GM12878 (cell line): ENCODE measurements around the gene EIF3D. TPM values are rescaled to one million over a fixed set of nuclear protein-coding genes. Genes with fewer than 3 reads are reported as not detected.
A peak's percentile ranks its signal among the peaks of the same experiment; 100 is the strongest.

Experiments
- ATAC-seq: fragments of 200-7000 bp; cut with Tn5 transposase; 3 replicates; pipeline ENCODE4 v1.9.1; 2020; ENCODE audit warnings: mild to moderate bottlenecking, moderate library complexity
- BruUV-seq: library from RNA; stranded (reverse); fragments of 400-500 nt; replicated peaks from 2 replicates; lab custom pipeline; 2021; lab: Mats Ljungman, UMichigan
- CTCF ChIA-PET: fragments of 300-600 bp; sonication (Branson Sonifier 250); formaldehyde crosslinking; extraction: SDS; loops from one replicate; lab custom pipeline; 2021; ENCODE audit warnings: inconsistent platforms; lab: Yijun Ruan, JAX
- POLR2A ChIA-PET: fragments of 350-600 bp; formaldehyde crosslinking; extraction: SDS; loops from one replicate; lab custom pipeline; 2021; ENCODE audit warnings: inconsistent platforms; lab: Charles Lee
- RAD21 ChIA-PET: fragments of 300-600 bp; sonication (Branson Sonifier 250); formaldehyde crosslinking; loops from one replicate; lab custom pipeline; 2023; ENCODE audit warnings: antibody characterized with exemption; ENCODE audit not compliant: unreplicated experiment; lab: Charles Lee
- SMC1A ChIA-PET: fragments of 300-600 bp; sonication (Branson Sonifier 250); formaldehyde crosslinking; loops from one replicate; lab custom pipeline; 2023; ENCODE audit not compliant: unreplicated experiment, uncharacterized antibody; lab: Charles Lee
- DNase-seq: peaks from one replicate; pipeline ENCODE4 v3.0.0-alpha.2; 2011; ENCODE audit warnings: low read depth, low spot score
- FAIRE-seq: peaks from 3 replicates; lab custom pipeline; 2011; peaks lifted over from hg19 to GRCh38; lab: Jason Lieb, UNC
- H2AFZ ChIP-seq: 2 replicates; pipeline ENCODE4 v1.6.0; 2011; ENCODE audit warnings: low read depth, low read length, control low read depth; ENCODE audit not compliant: control insufficient read depth
- H3K27ac ChIP-seq: 2 replicates; pipeline ENCODE4 v1.5.1; 2011; ENCODE audit warnings: control low read depth; ENCODE audit not compliant: control insufficient read depth, insufficient read depth
- H3K27me3 ChIP-seq, 2 experiments: replicated peaks in 1 of 2; 2 replicates each; pipeline versions ENCODE4 v1.6.0 to v1.6.1; 2011; ENCODE audit warnings: low read length in 1 of 2; ENCODE audit not compliant: control insufficient read depth in 2 of 2, insufficient read depth in 2 of 2
- H3K36me3 ChIP-seq, 2 experiments: 2 replicates each; pipeline ENCODE4 v1.5.1; 2011; ENCODE audit warnings: low read length in 1 of 2; ENCODE audit not compliant: control insufficient read depth in 2 of 2, insufficient read depth in 2 of 2
- H3K4me1 ChIP-seq: 2 replicates; pipeline ENCODE4 v1.6.1; 2011; ENCODE audit warnings: mild to moderate bottlenecking, low read length, moderate library complexity, mixed read lengths; ENCODE audit not compliant: control insufficient read depth, insufficient read depth
- H3K4me2 ChIP-seq: 2 replicates; pipeline ENCODE4 v1.6.0; 2011; ENCODE audit warnings: control low read depth; ENCODE audit not compliant: control insufficient read depth, insufficient read depth
- H3K4me3 ChIP-seq: fragments of 200-600 bp; sonication (generic); 2 replicates; pipeline ENCODE4 v1.5.1; 2016
- H3K79me2 ChIP-seq: 2 replicates; pipeline ENCODE4 v1.6.0; 2011; ENCODE audit warnings: low read length; ENCODE audit not compliant: control insufficient read depth, insufficient read depth
- H3K9ac ChIP-seq: 2 replicates; pipeline ENCODE4 v1.8.0; 2011; ENCODE audit warnings: low read length, control low read depth, mixed read lengths; ENCODE audit not compliant: control insufficient read depth, insufficient read depth
- H3K9me3 ChIP-seq: replicated peaks from 3 replicates; pipeline ENCODE4 v1.5.1; 2011; ENCODE audit warnings: mild to moderate bottlenecking, low read length; ENCODE audit not compliant: control insufficient read depth, insufficient read depth
- H4K20me1 ChIP-seq: 2 replicates; pipeline ENCODE4 v1.6.0; 2011; ENCODE audit not compliant: control insufficient read depth, insufficient read depth
- CREB1 ChIP-seq: IDR thresholded peaks from 2 replicates; pipeline ENCODE4 v1.6.1; 2012; ENCODE audit warnings: low read depth, mild to moderate bottlenecking, inconsistent platforms
- SRF ChIP-seq, 2 experiments: IDR thresholded peaks; 2 replicates each; pipeline ENCODE4 v1.6.1; 2011; ENCODE audit warnings: low read depth in 2 of 2, low read length in 2 of 2, mild to moderate bottlenecking in 1 of 2, moderate library complexity in 1 of 2
- TCF12 ChIP-seq: IDR thresholded peaks from 2 replicates; pipeline ENCODE4 v1.6.1; 2011; ENCODE audit warnings: low read depth, mild to moderate bottlenecking, low read length
- WGBS: methylation state at CpG from one replicate; pipeline ENCODE4 v1.1.6; 2016; ENCODE audit warnings: low lambda C conversion rate; ENCODE audit not compliant: insufficient replicate concordance, insufficient coverage; ENCODE audit errors: missing lambda C conversion rate; 5-methylcytosine and 5-hydroxymethylcytosine counted together
- in situ Hi-C: fragments of 300-500 bp; cut with MboI; formaldehyde crosslinking; loops from 9 replicates; pipeline ENCODE4 v1.14.3; 2018; ENCODE audit warnings: mixed read lengths
- intact Hi-C: fragments of 100-400 bp; cut with micrococcal nuclease; formaldehyde crosslinking; loops from one replicate; pipeline ENCODE4 v1.14.2; 2022; ENCODE audit not compliant: unreplicated experiment
- polyA plus RNA-seq, 11 experiments: library from polyadenylated mRNA; depleted of rRNA in 4 of 11; unstranded in 6 of 11; stranded (reverse) in 5 of 11; fragments of >200 nt; fragmentation: Nextera tagmentation in 4 of 11; fragmentation: Illumina TruSeq in 1 of 11; extraction: Ambion mirVana in 4 of 11; extraction: Trizol in 1 of 11; gene quantifications; 1 replicate in 1 of 11; 2 replicates in 10 of 11; pipeline versions ENCODE4 v1.2.1 to v1.2.3, GENCODE V29; 2011 to 2016; ENCODE audit warnings: inconsistent platforms in 2 of 11, missing spikeins in 2 of 11, low read depth in 1 of 11
- total RNA-seq, 4 experiments: library from RNA; depleted of rRNA in 3 of 4; stranded (reverse); fragments of >200 nt in 3 of 4; fragmentation: Illumina TruSeq in 1 of 4; extraction: Trizol in 1 of 4; gene quantifications; 2 replicates each; pipeline versions ENCODE4 v1.2.1 to v1.2.3, GENCODE V29; 2013 to 2021
- TF ChIP-seq, protein P1 (sequence below): fragments of 450-650 bp; IDR thresholded peaks from 2 replicates; pipeline ENCODE4 v1.6.1; 2017; ENCODE audit warnings: mild to moderate bottlenecking, moderate library complexity
- TF ChIP-seq, protein P2 (sequence below): fragments of 450-650 bp; IDR thresholded peaks from 2 replicates; pipeline ENCODE4 v1.6.1; 2016; ENCODE audit warnings: mild to moderate bottlenecking, moderate library complexity, borderline replicate concordance
- TF ChIP-seq, protein P3 (sequence below), 3 experiments: IDR thresholded peaks in 2 of 3; conservative IDR thresholded peaks in 1 of 3; 2 replicates each; pipeline ENCODE4 v1.5.1; 2011; ENCODE audit warnings: low read depth in 3 of 3, low read length in 3 of 3, mild to moderate bottlenecking in 3 of 3, control low read depth in 2 of 3, moderate library complexity in 2 of 3, inconsistent platforms in 1 of 3, mixed read lengths in 1 of 3; ENCODE audit not compliant: control insufficient read depth in 2 of 3, insufficient read depth in 1 of 3; ENCODE audit errors: extremely low read depth in 1 of 3
- TF ChIP-seq, protein P4 (sequence below): IDR thresholded peaks from 2 replicates; pipeline ENCODE4 v1.6.1; 2011; ENCODE audit warnings: borderline replicate concordance, low read depth, mild to moderate bottlenecking, moderate library complexity, mixed read lengths, low read length; ENCODE audit not compliant: insufficient read depth; ENCODE audit errors: extremely low read length

The EIF3D gene
- total and polyA plus RNA-seq, 10 of the 15 experiments (the other 5 are each of a cell fraction or from before 2014, with no cell fraction given) = 240 to 558 (median 420) TPM

DNA sequence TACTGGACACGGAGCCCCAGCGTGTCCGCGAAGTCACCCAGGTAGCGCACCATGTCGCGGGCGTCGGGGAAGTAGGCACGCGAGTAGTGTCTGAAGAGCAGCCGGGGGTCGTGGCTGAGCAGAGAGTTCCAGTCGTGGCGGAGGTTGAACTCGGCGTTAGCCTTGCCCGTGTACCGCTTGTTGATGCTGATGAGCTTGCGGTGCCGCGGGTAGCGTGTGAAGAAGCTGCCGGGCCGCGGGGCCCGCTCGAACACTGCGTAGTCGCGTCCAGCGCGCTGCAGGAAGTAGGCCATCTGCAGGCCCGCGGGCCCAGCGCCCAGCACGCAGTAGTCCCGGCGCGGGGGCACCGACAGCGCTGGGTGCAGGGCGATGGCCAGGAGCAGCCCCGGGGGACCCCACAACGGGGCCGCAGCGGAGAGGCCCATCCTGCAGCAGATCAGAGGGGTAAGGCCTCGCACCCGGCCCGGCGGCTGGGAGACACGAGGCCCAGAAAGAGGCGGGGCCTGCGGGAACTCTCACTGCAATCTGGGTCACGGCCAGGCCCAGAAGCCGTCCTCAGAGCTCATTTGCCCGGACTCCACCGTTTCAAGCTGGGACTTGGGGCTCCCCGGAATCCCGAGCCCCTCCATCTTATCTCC, 22.8 kb downstream of the EIF3D start (continued):
- TF ChIP-seq, protein P1, sequence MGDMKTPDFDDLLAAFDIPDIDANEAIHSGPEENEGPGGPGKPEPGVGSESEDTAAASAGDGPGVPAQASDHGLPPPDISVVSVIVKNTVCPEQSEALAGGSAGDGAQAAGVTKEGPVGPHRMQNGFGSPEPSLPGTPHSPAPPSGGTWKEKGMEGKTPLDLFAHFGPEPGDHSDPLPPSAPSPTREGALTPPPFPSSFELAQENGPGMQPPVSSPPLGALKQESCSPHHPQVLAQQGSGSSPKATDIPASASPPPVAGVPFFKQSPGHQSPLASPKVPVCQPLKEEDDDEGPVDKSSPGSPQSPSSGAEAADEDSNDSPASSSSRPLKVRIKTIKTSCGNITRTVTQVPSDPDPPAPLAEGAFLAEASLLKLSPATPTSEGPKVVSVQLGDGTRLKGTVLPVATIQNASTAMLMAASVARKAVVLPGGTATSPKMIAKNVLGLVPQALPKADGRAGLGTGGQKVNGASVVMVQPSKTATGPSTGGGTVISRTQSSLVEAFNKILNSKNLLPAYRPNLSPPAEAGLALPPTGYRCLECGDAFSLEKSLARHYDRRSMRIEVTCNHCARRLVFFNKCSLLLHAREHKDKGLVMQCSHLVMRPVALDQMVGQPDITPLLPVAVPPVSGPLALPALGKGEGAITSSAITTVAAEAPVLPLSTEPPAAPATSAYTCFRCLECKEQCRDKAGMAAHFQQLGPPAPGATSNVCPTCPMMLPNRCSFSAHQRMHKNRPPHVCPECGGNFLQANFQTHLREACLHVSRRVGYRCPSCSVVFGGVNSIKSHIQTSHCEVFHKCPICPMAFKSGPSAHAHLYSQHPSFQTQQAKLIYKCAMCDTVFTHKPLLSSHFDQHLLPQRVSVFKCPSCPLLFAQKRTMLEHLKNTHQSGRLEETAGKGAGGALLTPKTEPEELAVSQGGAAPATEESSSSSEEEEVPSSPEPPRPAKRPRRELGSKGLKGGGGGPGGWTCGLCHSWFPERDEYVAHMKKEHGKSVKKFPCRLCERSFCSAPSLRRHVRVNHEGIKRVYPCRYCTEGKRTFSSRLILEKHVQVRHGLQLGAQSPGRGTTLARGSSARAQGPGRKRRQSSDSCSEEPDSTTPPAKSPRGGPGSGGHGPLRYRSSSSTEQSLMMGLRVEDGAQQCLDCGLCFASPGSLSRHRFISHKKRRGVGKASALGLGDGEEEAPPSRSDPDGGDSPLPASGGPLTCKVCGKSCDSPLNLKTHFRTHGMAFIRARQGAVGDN = no peak

DNA sequence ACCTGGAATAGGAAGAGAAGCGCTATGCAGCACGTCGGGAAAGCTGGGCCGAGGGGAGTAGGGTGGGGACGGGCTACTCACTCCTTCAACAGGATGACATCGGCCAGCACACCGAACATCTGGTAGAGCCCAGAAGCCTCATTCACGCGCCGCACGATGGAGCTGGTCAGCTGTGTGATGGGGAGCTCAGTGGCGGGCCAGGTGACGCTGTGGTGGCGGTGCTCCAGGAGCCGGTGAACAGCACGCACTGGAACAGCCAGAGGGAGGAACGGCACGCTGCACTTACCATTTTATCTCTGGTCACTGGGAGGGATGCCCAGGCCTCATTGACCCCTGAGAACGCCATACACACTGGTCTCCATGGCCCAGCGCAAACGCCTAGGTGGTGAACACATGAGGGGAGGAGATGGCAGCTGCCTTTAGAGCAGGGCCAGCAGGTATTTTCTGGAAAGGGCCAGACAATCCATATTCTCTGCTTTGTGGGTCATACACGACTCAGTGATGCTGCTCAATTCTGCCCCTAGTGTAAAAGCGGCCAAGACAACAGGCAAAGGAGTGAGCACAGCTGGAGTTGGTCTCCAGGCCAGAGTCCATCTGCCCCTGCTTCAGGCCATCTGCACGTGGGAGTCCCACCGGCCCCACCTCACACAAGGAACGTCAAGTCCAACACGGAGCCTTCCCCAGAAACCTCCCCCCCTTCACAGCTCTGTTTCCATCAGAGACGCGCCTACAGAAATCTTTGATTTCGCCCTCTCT, 30.9 kb downstream of the EIF3D start:
- H3K27me3 ChIP-seq = no peaks in the 10 kb centered on the region
- DNase-seq (no peak), FAIRE-seq (no peak), ATAC-seq (no peak)
- in situ Hi-C loops (no loop called here), intact Hi-C loops (no loop called here)
- POLR2A ChIA-PET = no interaction called here
- H3K4me3 ChIP-seq = no peak overlapping the region
- CTCF ChIA-PET = no interaction called here
- SMC1A ChIA-PET = no interaction called here
- no peaks in the 10 kb centered on the region for H3K79me2 ChIP-seq
- H3K9me3 ChIP-seq = no peaks in the 10 kb centered on the region
- no peak overlapping the region for H3K4me2 ChIP-seq
- BruUV-seq = no TSS peak
- 96% methylated on average over 30 of the region's 30 CpGs for WGBS
- H4K20me1 ChIP-seq = no peaks in the 10 kb centered on the region
- no peak overlapping the region for H3K27ac ChIP-seq
- H2AFZ ChIP-seq = no peak overlapping the region
- H3K4me1 ChIP-seq = peaks cover 12% of the 10 kb centered on the region
- H3K36me3 ChIP-seq = peaks cover 0 to 3% of the 10 kb centered on the region in 2 experiments; a peak in 2 of 4 replicates
- RAD21 ChIA-PET = no interaction called here
- no peak overlapping the region for H3K9ac ChIP-seq
- TF ChIP-seq, protein P2, sequence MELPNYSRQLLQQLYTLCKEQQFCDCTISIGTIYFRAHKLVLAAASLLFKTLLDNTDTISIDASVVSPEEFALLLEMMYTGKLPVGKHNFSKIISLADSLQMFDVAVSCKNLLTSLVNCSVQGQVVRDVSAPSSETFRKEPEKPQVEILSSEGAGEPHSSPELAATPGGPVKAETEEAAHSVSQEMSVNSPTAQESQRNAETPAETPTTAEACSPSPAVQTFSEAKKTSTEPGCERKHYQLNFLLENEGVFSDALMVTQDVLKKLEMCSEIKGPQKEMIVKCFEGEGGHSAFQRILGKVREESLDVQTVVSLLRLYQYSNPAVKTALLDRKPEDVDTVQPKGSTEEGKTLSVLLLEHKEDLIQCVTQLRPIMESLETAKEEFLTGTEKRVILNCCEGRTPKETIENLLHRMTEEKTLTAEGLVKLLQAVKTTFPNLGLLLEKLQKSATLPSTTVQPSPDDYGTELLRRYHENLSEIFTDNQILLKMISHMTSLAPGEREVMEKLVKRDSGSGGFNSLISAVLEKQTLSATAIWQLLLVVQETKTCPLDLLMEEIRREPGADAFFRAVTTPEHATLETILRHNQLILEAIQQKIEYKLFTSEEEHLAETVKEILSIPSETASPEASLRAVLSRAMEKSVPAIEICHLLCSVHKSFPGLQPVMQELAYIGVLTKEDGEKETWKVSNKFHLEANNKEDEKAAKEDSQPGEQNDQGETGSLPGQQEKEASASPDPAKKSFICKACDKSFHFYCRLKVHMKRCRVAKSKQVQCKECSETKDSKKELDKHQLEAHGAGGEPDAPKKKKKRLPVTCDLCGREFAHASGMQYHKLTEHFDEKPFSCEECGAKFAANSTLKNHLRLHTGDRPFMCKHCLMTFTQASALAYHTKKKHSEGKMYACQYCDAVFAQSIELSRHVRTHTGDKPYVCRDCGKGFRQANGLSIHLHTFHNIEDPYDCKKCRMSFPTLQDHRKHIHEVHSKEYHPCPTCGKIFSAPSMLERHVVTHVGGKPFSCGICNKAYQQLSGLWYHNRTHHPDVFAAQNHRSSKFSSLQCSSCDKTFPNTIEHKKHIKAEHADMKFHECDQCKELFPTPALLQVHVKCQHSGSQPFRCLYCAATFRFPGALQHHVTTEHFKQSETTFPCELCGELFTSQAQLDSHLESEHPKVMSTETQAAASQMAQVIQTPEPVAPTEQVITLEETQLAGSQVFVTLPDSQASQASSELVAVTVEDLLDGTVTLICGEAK = no peak
- TF ChIP-seq SRF (IDR thresholded peaks at IDR 0.05; ENCODE audit: low read depth in 2 of 2, low read length in 2 of 2) (no peak), CREB1 (no peak), TCF12 (no peak)
- TF ChIP-seq, protein P3, sequence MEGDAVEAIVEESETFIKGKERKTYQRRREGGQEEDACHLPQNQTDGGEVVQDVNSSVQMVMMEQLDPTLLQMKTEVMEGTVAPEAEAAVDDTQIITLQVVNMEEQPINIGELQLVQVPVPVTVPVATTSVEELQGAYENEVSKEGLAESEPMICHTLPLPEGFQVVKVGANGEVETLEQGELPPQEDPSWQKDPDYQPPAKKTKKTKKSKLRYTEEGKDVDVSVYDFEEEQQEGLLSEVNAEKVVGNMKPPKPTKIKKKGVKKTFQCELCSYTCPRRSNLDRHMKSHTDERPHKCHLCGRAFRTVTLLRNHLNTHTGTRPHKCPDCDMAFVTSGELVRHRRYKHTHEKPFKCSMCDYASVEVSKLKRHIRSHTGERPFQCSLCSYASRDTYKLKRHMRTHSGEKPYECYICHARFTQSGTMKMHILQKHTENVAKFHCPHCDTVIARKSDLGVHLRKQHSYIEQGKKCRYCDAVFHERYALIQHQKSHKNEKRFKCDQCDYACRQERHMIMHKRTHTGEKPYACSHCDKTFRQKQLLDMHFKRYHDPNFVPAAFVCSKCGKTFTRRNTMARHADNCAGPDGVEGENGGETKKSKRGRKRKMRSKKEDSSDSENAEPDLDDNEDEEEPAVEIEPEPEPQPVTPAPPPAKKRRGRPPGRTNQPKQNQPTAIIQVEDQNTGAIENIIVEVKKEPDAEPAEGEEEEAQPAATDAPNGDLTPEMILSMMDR (IDR thresholded peaks at IDR 0.05 in 2 of 3, conservative IDR thresholded peaks at IDR 0.05 in 1 of 3; ENCODE audit: control insufficient read depth in 2 of 3, extremely low read depth in 1 of 3, insufficient read depth in 1 of 3, low read depth in 3 of 3, low read length in 3 of 3) = 0 out of 6 replicates have a peak, but pooled peaks of 1 of the 3 experiments have one; percentile 7
- TF ChIP-seq, protein P4, sequence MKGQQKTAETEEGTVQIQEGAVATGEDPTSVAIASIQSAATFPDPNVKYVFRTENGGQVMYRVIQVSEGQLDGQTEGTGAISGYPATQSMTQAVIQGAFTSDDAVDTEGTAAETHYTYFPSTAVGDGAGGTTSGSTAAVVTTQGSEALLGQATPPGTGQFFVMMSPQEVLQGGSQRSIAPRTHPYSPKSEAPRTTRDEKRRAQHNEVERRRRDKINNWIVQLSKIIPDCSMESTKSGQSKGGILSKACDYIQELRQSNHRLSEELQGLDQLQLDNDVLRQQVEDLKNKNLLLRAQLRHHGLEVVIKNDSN = no peak
